Lower lobe of right lung (tissue), 2 donors: ENCODE results near the gene KIF26B. TPM values are rescaled to one million over a fixed set of nuclear protein-coding genes. Genes with fewer than 3 reads are reported as not detected.

Source experiments
- ATAC-seq, 2 donors: fragments of 200-7000 bp; cut with Tn5 transposase; one replicate each; pipeline ENCODE4 v1.9.1; 2020 to 2022; ENCODE audit warnings: mild to moderate bottlenecking in 2 of 2, moderate library complexity in 2 of 2
- DNase-seq: peaks from one replicate; pipeline ENCODE4 v3.0.0-alpha.2; 2020
- H3K27ac ChIP-seq: fragments of 200-600 bp; one replicate; pipeline ENCODE4 v1.8.0; 2022
- H3K27me3 ChIP-seq: fragments of 200-600 bp; one replicate; pipeline ENCODE4 v1.8.0; 2022; ENCODE audit warnings: low read depth
- H3K36me3 ChIP-seq: fragments of 200-600 bp; one replicate; pipeline ENCODE4 v1.8.0; 2022; ENCODE audit warnings: mild to moderate bottlenecking
- H3K4me1 ChIP-seq: fragments of 200-600 bp; one replicate; pipeline ENCODE4 v1.8.0; 2022
- H3K4me3 ChIP-seq: fragments of 200-600 bp; one replicate; pipeline ENCODE4 v1.8.0; 2022; ENCODE audit warnings: mild to moderate bottlenecking
- H3K9me3 ChIP-seq: fragments of 200-600 bp; one replicate; pipeline ENCODE4 v1.8.0; 2022
- CTCF ChIP-seq: fragments of 200-600 bp; IDR thresholded peaks from one replicate; pipeline ENCODE4 v1.8.0; 2022; ENCODE audit warnings: antibody characterized with exemption, mild to moderate bottlenecking
- intact Hi-C: fragments of 100-400 bp; cut with DNase I; formaldehyde crosslinking; loops from one replicate; pipeline ENCODE4 v1.11.0; 2022
- total RNA-seq: library from RNA; stranded (reverse); fragmentation: NEBNext Ultra II Directional; extraction: Animal tissue kit (Norgen Biotek cat#: 25700); gene quantifications from one replicate; pipeline ENCODE4 v1.2.1, GENCODE V29; 2021
- donor health status: DM: no; HTN: yes; CAD: no; lungs with severe emphysema.

The KIF26B gene
- total RNA-seq, 1 donor from 2014 or later: 1.2 TPM

DNA sequence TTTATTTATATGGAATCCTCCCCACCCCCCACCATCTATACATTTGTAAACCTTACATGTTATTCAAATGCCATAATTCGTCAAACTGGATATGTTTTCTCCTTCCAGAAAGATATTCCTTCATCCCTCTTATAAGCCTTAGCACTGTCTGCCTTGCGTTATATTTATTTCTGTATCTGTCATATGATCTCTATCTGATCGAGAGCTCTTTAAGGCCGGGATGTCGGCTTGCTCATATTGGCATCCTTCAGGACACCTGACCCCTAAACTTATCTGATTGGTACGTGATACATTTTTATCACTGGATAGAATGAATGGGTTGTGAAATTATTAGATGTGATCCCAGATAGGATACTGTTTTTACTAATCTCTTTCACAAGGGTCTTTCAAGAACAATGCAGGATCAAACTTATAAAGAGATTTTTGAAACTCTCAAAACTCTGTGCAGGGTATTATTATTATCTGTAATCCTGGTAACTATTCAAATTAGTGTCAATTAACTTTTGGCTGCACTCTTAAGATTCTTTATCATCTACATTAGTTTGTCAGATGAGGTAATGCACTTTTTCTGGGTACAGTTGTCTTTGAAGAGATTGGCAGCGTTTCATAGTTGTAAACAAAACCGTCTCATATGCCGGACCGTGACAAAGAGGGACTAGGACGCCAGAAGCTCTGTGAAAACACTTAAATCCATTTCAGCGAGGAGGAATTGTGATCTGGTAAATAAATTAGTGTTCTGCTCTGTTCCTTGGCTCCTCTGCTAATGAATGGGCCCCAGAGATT is 152.0 kb downstream of the KIF26B start:
- Histone ChIP-seq H3K4me1 (peaks cover 11% of the 10 kb centered on the region), H3K9me3 (no peaks in the 10 kb centered on the region), H3K27ac (no peak overlapping the region), H3K4me3 (no peak overlapping the region), H3K36me3 (no peaks in the 10 kb centered on the region), H3K27me3 (no peaks in the 10 kb centered on the region)
- no peak for DNase-seq
- intact Hi-C loops: no loop called here
- TF ChIP-seq CTCF: no peak
- no peak for ATAC-seq

GRCh38 chr1:245310571-245311531 is 156.1 kb downstream of the KIF26B start:
- H3K36me3 ChIP-seq: no peaks in the 10 kb centered on the region
- H3K27me3 ChIP-seq: no peaks in the 10 kb centered on the region
- H3K4me3 ChIP-seq: no peak overlapping the region
- peak; percentile 53 for DNase-seq
- peaks cover 7% of the 10 kb centered on the region for H3K4me1 ChIP-seq
- ATAC-seq: peak; percentile 54 to 75
- no peaks in the 10 kb centered on the region for H3K9me3 ChIP-seq
- intact Hi-C loops: no loop called here
- no peak overlapping the region for H3K27ac ChIP-seq
- TF ChIP-seq CTCF: no peak

- Histone ChIP-seq H3K27me3 (no peaks in the 10 kb centered on the region), H3K36me3 (no peaks in the 10 kb centered on the region), H3K4me3 (no peak overlapping the region), H3K27ac (no peak overlapping the region), H3K4me1 (peaks cover 7% of the 10 kb centered on the region), H3K9me3 (no peaks in the 10 kb centered on the region)
- DNase-seq (no peak), ATAC-seq (no peak)
- intact Hi-C loops: no loop called here
- TF ChIP-seq CTCF: no peak
These were observed 157.2 kb downstream of the KIF26B start for GRCh38 chr1:245311887-245312536.

DNA sequence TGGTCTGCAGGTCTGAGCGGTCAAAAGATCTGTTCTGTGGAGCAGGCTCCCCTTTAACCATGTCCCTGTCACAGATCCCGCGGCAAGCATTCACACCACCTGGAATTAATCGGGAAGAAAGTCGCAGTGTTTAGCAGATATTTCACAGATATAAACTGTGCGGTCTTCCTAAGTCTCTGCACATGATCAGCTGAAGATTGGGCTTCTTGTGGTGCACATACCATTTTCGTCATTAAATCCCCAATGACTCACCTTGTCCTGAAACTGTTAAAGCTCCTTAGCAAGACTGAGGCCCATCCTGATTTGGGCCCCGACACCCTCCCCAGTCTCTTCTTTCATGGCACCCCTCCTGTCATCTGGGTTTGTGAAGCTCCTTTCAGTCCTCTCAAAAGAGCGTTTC is 158.8 kb downstream of the KIF26B start:
- ATAC-seq: no peak
- H3K27me3 ChIP-seq: no peaks in the 10 kb centered on the region

More for the DNA sequence above, 158.8 kb downstream of the KIF26B start:
- Histone ChIP-seq H3K4me3 (no peak overlapping the region), H3K36me3 (no peaks in the 10 kb centered on the region), H3K9me3 (no peaks in the 10 kb centered on the region), H3K27ac (no peak overlapping the region), H3K4me1 (peaks cover 7% of the 10 kb centered on the region)
- no peak for TF ChIP-seq CTCF
- no peak for DNase-seq
- intact Hi-C loops: no loop called here
